Psoas muscle (tissue), 8 donors: ENCODE measurements around the gene KRT17. TPM values are rescaled to one million over a fixed set of nuclear protein-coding genes. Genes with fewer than 3 reads are reported as not detected.

Experiments used
- ATAC-seq, 4 donors: fragments of 200-7000 bp; cut with Tn5 transposase; one replicate each; pipeline ENCODE4 v1.9.1; 2020; ENCODE audit warnings: moderate library complexity in 3 of 4, mild to moderate bottlenecking in 2 of 4
- DNase-seq, 2 donors: peaks; one replicate each; pipeline ENCODE4 v3.0.0-alpha.2; 2020
- H3K27ac ChIP-seq: fragments of 200-600 bp; one replicate; pipeline ENCODE4 v1.8.0; 2022
- H3K27me3 ChIP-seq, 3 donors: fragments of 200-600 bp in 1 of 3; one replicate each; pipeline versions ENCODE4 v1.6.1 to v1.8.0; 2013 to 2022; ENCODE audit warnings: low read length in 2 of 3, mild to moderate bottlenecking in 2 of 3, moderate library complexity in 1 of 3; ENCODE audit not compliant: insufficient read depth in 3 of 3
- H3K36me3 ChIP-seq, 2 donors: fragments of 200-600 bp in 1 of 2; one replicate each; pipeline versions ENCODE4 v1.6.1 to v1.8.0; 2013 to 2022; ENCODE audit warnings: low read depth in 1 of 2, mild to moderate bottlenecking in 1 of 2, moderate library complexity in 1 of 2; ENCODE audit not compliant: insufficient read depth in 1 of 2
- H3K4me1 ChIP-seq: fragments of 200-600 bp; one replicate; pipeline ENCODE4 v1.8.0; 2022
- H3K4me3 ChIP-seq: fragments of 200-600 bp; one replicate; pipeline ENCODE4 v1.8.0; 2022; ENCODE audit warnings: mild to moderate bottlenecking
- H3K9me3 ChIP-seq: fragments of 200-600 bp; one replicate; pipeline ENCODE4 v1.8.0; 2022
- CTCF ChIP-seq: fragments of 200-600 bp; IDR thresholded peaks from one replicate; pipeline ENCODE4 v1.8.0; 2022; ENCODE audit warnings: antibody characterized with exemption
- WGBS, 3 donors: extraction: QIAGEN DNeasy Blood & Tissue Kit; methylation state at CpG; one replicate each; pipeline versions ENCODE4 v1.1.6 to v1.1.7; 2013; 5-methylcytosine and 5-hydroxymethylcytosine counted together
- intact Hi-C, 2 donors: fragments of 100-400 bp; cut with DNase I; formaldehyde crosslinking; loops; one replicate each; pipeline versions ENCODE4 v1.11.0 to v1.14.2; 2022
- polyA plus RNA-seq, 3 donors: library from polyadenylated mRNA; stranded (reverse); fragments of 200-250 nt; gene quantifications; one replicate each; pipeline ENCODE4 v1.2.3, GENCODE V29; 2013
- total RNA-seq, 4 donors: library from RNA; stranded (reverse); fragmentation: NEBNext Ultra II Directional in 2 of 4; extraction: Animal tissue kit (Norgen Biotek cat#: 25700) in 2 of 4; gene quantifications; one replicate each; pipeline versions ENCODE4 v1.2.1 to v1.2.4, GENCODE V29; 2021 to 2023
- donor health status: healthy with polysubstance abuse.
- donor health status: DM: no; HTN: no; CAD: no; lungs with moderate emphysema.
- donor health status: Bipolar disorder and iron deficiency.
- donor health status: healthy.
- donor health status: DM: yes; HTN: yes; CAD: no.
- donor health status: DM: no; HTN: no; CAD: no.
- donor health status: DM: no; HTN: no; CAD: no.
- donor health status: DM: yes; HTN: yes; CAD: no.

KRT17 gene
- total and polyA plus RNA-seq, 7 donors: 0.10 to 0.38 (median 0.20) TPM; not detected in 4

GRCh38 chr17:41602524-41602923, 21.9 kb downstream of the KRT17 start:
- no peak for TF ChIP-seq CTCF
- Histone ChIP-seq H3K27me3 (peaks cover 0 to 4% (median 2%) of the 10 kb centered on the region in 3 donors), H3K36me3 (no peaks in the 10 kb centered on the region), H3K4me3 (no peak overlapping the region), H3K4me1 (no peaks in the 10 kb centered on the region), H3K9me3 (peaks cover 14% of the 10 kb centered on the region), H3K27ac (no peak overlapping the region)
- ATAC-seq: no peak
- no peak for DNase-seq
- intact Hi-C loops: no loop called here
- 47 to 59% (median 53%) methylated on average over 2 of the region's 2 CpGs for WGBS, 3 donors

GRCh38 chr17:41600318-41600717, 24.1 kb downstream of the KRT17 start:
- Histone ChIP-seq H3K36me3 (no peaks in the 10 kb centered on the region), H3K4me3 (no peak overlapping the region), H3K27ac (no peak overlapping the region), H3K27me3 (peaks cover 0 to 4% (median 0%) of the 10 kb centered on the region in 3 donors), H3K4me1 (no peaks in the 10 kb centered on the region), H3K9me3 (no peaks in the 10 kb centered on the region)
- 62 to 74% (median 67%) methylated on average over 4 of the region's 4 CpGs for WGBS, 3 donors
- intact Hi-C loops: no loop called here
- DNase-seq: no peak
- ATAC-seq: no peak
- TF ChIP-seq CTCF: no peak

GRCh38 chr17:41599680-41600079, 24.7 kb downstream of the KRT17 start:
- no peak for DNase-seq
- TF ChIP-seq CTCF: no peak

GRCh38 chr17:41595585-41595984, 28.8 kb downstream of the KRT17 start:
- WGBS, 3 donors: 70 to 81% (median 76%) methylated on average over 8 of the region's 8 CpGs
- no peak for ATAC-seq

More at GRCh38 chr17:41599680-41600079, 24.7 kb downstream of the KRT17 start:
- no peak overlapping the region for H3K27ac ChIP-seq
- no peak for ATAC-seq
- 69 to 88% (median 73%) methylated on average over 1 of the region's 1 CpG for WGBS, 3 donors
- H3K9me3 ChIP-seq: no peaks in the 10 kb centered on the region
- no peaks in the 10 kb centered on the region for H3K4me1 ChIP-seq
- no peak overlapping the region for H3K4me3 ChIP-seq
- intact Hi-C loops: no loop called here
- H3K36me3 ChIP-seq: no peaks in the 10 kb centered on the region
- peaks cover 0 to 4% (median 1%) of the 10 kb centered on the region in 3 donors for H3K27me3 ChIP-seq

More at GRCh38 chr17:41595585-41595984, 28.8 kb downstream of the KRT17 start:
- Histone ChIP-seq H3K4me1 (no peaks in the 10 kb centered on the region), H3K4me3 (no peak overlapping the region), H3K27me3 (peaks cover 0 to 3% (median 2%) of the 10 kb centered on the region in 3 donors), H3K27ac (no peak overlapping the region), H3K36me3 (no peaks in the 10 kb centered on the region), H3K9me3 (no peaks in the 10 kb centered on the region)
- intact Hi-C loops: no loop called here
- TF ChIP-seq CTCF: no peak
- no peak for DNase-seq
